Lung (tissue), 12 donors: Measurements from ENCODE around the gene KRTAP5-6. TPM values are rescaled to one million over a fixed set of nuclear protein-coding genes. Genes with fewer than 3 reads are reported as not detected.

Source experiments
- ATAC-seq: fragments of 200-7000 bp; cut with Tn5 transposase; one replicate; pipeline ENCODE4 v1.9.1; 2020; ENCODE audit warnings: moderate number of reproducible peaks; ENCODE audit not compliant: insufficient read depth, low FRiP score
- DNase-seq, 3 donors: peaks; one replicate each; pipeline ENCODE4 v3.0.0-alpha.2; 2013 to 2017
- H3K27ac ChIP-seq, 2 donors: one replicate each; pipeline ENCODE4 v1.5.1; 2013; ENCODE audit warnings: mild to moderate bottlenecking in 2 of 2, moderate library complexity in 2 of 2, control low read depth in 1 of 2, inconsistent platforms in 1 of 2, low read depth in 1 of 2, low read length in 1 of 2
- H3K27me3 ChIP-seq, 3 donors: one replicate each; pipeline ENCODE4 v1.5.1; 2013; ENCODE audit warnings: low read length in 2 of 3; ENCODE audit not compliant: control insufficient read depth in 3 of 3, insufficient read depth in 3 of 3
- H3K36me3 ChIP-seq, 4 donors: one replicate each; pipeline ENCODE4 v1.5.1; 2013; ENCODE audit warnings: low read length in 4 of 4, mild to moderate bottlenecking in 1 of 4, moderate library complexity in 1 of 4; ENCODE audit not compliant: control insufficient read depth in 4 of 4, insufficient read depth in 4 of 4
- H3K4me1 ChIP-seq, 5 donors: one replicate each; pipeline ENCODE4 v1.5.1; 2013; ENCODE audit warnings: low read length in 5 of 5, mild to moderate bottlenecking in 2 of 5, moderate library complexity in 1 of 5; ENCODE audit not compliant: control insufficient read depth in 5 of 5, insufficient read depth in 5 of 5
- H3K4me3 ChIP-seq: one replicate; pipeline ENCODE4 v1.5.1; 2013; ENCODE audit warnings: mild to moderate bottlenecking, control low read depth, moderate library complexity
- H3K9ac ChIP-seq, 2 donors: one replicate each; pipeline ENCODE4 v1.5.1; 2013; ENCODE audit warnings: low read length in 2 of 2, control low read depth in 1 of 2; ENCODE audit not compliant: insufficient read depth in 1 of 2
- H3K9me3 ChIP-seq, 4 donors: one replicate each; pipeline ENCODE4 v1.5.1; 2013; ENCODE audit warnings: low read length in 3 of 4, mild to moderate bottlenecking in 1 of 4, moderate library complexity in 1 of 4; ENCODE audit not compliant: control insufficient read depth in 4 of 4, insufficient read depth in 3 of 4
- CTCF ChIP-seq: IDR thresholded peaks from 2 replicates; pipeline ENCODE4 v1.5.1; 2012; ENCODE audit warnings: mild to moderate bottlenecking; ENCODE audit errors: control extremely low read depth, extremely low read depth
- WGBS, 2 donors: extraction: QIAGEN DNeasy Blood & Tissue Kit; methylation state at CpG; one replicate each; pipeline ENCODE4 v1.1.7; 2013; 5-methylcytosine and 5-hydroxymethylcytosine counted together
- polyA plus RNA-seq, 2 donors: library from polyadenylated mRNA; stranded (reverse); fragments of 200-250 nt; gene quantifications; one replicate each; pipeline ENCODE4 v1.2.1, GENCODE V29; 2013
- total RNA-seq, 2 donors: library from RNA; depleted of rRNA in 1 of 2; stranded (reverse); fragments of >200 nt in 1 of 2; gene quantifications; one replicate each; pipeline ENCODE4 v1.2.1, GENCODE V29; 2014 to 2021
- donor health status: control.
- donor health status: control.
- donor health status: Bipolar disorder and iron deficiency.
- donor health status: healthy.
- donor health status: DM: yes; HTN: yes; CAD: no.

The KRTAP5-6 gene
- total and polyA plus RNA-seq, 4 donors: not detected

GRCh38 chr11:1741741-1742140, 44.7 kb downstream of the KRTAP5-6 start:
- DNase-seq: no peak
- Histone ChIP-seq H3K9me3 (peaks cover 0 to 8% (median 5%) of the 10 kb centered on the region in 4 donors), H3K27me3 (peaks cover 0 to 26% (median 7%) of the 10 kb centered on the region in 3 donors), H3K9ac (no peak overlapping the region), H3K36me3 (no peaks in the 10 kb centered on the region), H3K4me3 (no peak overlapping the region), H3K27ac (no peak overlapping the region), H3K4me1 (peaks cover 0 to 3% (median 0%) of the 10 kb centered on the region in 5 donors)
- TF ChIP-seq CTCF: no peak
- ATAC-seq: no peak
- 76 to 87% methylated on average over 4 of the region's 4 CpGs for WGBS, 2 donors

- Histone ChIP-seq H3K9me3 (peaks cover 0 to 6% (median 1%) of the 10 kb centered on the region in 4 donors), H3K27me3 (peaks cover 0 to 28% (median 7%) of the 10 kb centered on the region in 3 donors), H3K4me3 (no peak overlapping the region), H3K9ac (no peak overlapping the region), H3K4me1 (peaks cover 0 to 3% (median 0%) of the 10 kb centered on the region in 5 donors), H3K27ac (no peak overlapping the region), H3K36me3 (no peaks in the 10 kb centered on the region)
- DNase-seq: no peak
- ATAC-seq: no peak
- 76 to 80% methylated on average over 4 of the region's 4 CpGs for WGBS, 2 donors
- no peak for TF ChIP-seq CTCF
Measured at GRCh38 chr11:1742371-1742770, 45.4 kb downstream of the KRTAP5-6 start.

- TF ChIP-seq CTCF: no peak
- WGBS, 2 donors: 89 to 95% methylated on average over 3 of the region's 3 CpGs
- peaks cover 0 to 5% (median 0%) of the 10 kb centered on the region in 4 donors for H3K9me3 ChIP-seq
- DNase-seq (no peak), ATAC-seq (no peak)
- H3K4me1 ChIP-seq: peaks cover 0 to 3% (median 0%) of the 10 kb centered on the region in 5 donors
- no peak overlapping the region for H3K27ac ChIP-seq
- H3K27me3 ChIP-seq: peaks cover 0 to 34% (median 9%) of the 10 kb centered on the region in 3 donors
- H3K9ac ChIP-seq: no peak overlapping the region
- no peak overlapping the region for H3K4me3 ChIP-seq
- no peaks in the 10 kb centered on the region for H3K36me3 ChIP-seq
Measured at GRCh38 chr11:1742869-1743584, 46.0 kb downstream of the KRTAP5-6 start.
